Spleen (tissue), 11 donors: ENCODE results near the gene VAV2. TPM values are rescaled to one million over a fixed set of nuclear protein-coding genes. Genes with fewer than 3 reads are reported as not detected.

Source experiments
- DNase-seq: peaks from one replicate; pipeline ENCODE4 v3.0.0-alpha.2; 2020
- H3K27ac ChIP-seq, 8 donors: fragments of 200-600 bp; sonication (generic) in 7 of 8; 1 replicate in 4 of 8; 2 replicates in 4 of 8; pipeline versions ENCODE4 v1.5.0 to v1.8.0; 2016 to 2021; ENCODE audit warnings: inconsistent platforms in 4 of 8, mild to moderate bottlenecking in 4 of 8, moderate library complexity in 1 of 8
- H3K27me3 ChIP-seq, 7 donors: fragments of 200-600 bp; sonication (generic) in 6 of 7; replicated peaks in 1 of 7; 1 replicate in 4 of 7; 2 replicates in 3 of 7; pipeline versions ENCODE4 v1.5.0 to v1.8.0; 2016 to 2021; ENCODE audit warnings: inconsistent platforms in 3 of 7, mild to moderate bottlenecking in 1 of 7
- H3K36me3 ChIP-seq, 6 donors: fragments of 200-600 bp; sonication (generic) in 5 of 6; 1 replicate in 4 of 6; 2 replicates in 2 of 6; pipeline versions ENCODE4 v1.5.0 to v1.8.0; 2016 to 2021; ENCODE audit warnings: inconsistent platforms in 2 of 6
- H3K4me1 ChIP-seq, 6 donors: fragments of 200-600 bp; sonication (generic) in 5 of 6; 1 replicate in 3 of 6; 2 replicates in 3 of 6; pipeline versions ENCODE4 v1.5.0 to v1.8.0; 2016 to 2021; ENCODE audit warnings: inconsistent platforms in 3 of 6
- H3K4me3 ChIP-seq, 8 donors: fragments of 200-600 bp; sonication (generic) in 7 of 8; 1 replicate in 4 of 8; 2 replicates in 4 of 8; pipeline versions ENCODE4 v1.5.0 to v1.8.0; 2016 to 2021; ENCODE audit warnings: inconsistent platforms in 4 of 8, mild to moderate bottlenecking in 4 of 8, moderate library complexity in 2 of 8
- H3K9me3 ChIP-seq, 8 donors: fragments of 200-600 bp; sonication (generic) in 7 of 8; 1 replicate in 4 of 8; 2 replicates in 4 of 8; pipeline versions ENCODE4 v1.5.0 to v1.8.0; 2016 to 2021; ENCODE audit warnings: inconsistent platforms in 4 of 8
- POLR2A ChIP-seq, 3 donors: fragments of 450-650 bp; IDR thresholded peaks; one replicate each; pipeline ENCODE4 v1.5.1; 2017; ENCODE audit warnings: antibody characterized with exemption in 3 of 3, mild to moderate bottlenecking in 1 of 3
- POLR2AphosphoS5 ChIP-seq, 3 donors: sonication (generic); formaldehyde crosslinking; IDR thresholded peaks; one replicate each; pipeline ENCODE4 v1.5.1; 2017; ENCODE audit warnings: antibody characterized with exemption in 3 of 3
- WGBS, 5 donors: extraction: QIAGEN DNeasy Blood & Tissue Kit in 3 of 5; methylation state at CpG; one replicate each; pipeline versions ENCODE4 v1.1.5 to v1.1.7; 2013 to 2018; 5-methylcytosine and 5-hydroxymethylcytosine counted together
- intact Hi-C: fragments of 100-400 bp; cut with DNase I; formaldehyde crosslinking; loops from one replicate; pipeline ENCODE4 v1.15.0; 2023; ENCODE audit warnings: low total_unique reads
- polyA plus RNA-seq, 3 donors: library from polyadenylated mRNA; stranded (reverse); fragments of 200-250 nt; gene quantifications; one replicate each; pipeline ENCODE4 v1.2.1, GENCODE V29; 2013
- total RNA-seq, 7 donors: library from RNA; depleted of rRNA in 3 of 7; stranded (reverse); fragments of >200 nt in 3 of 7; fragmentation: NEBNext Ultra II Directional in 4 of 7; extraction: Animal tissue kit (Norgen Biotek cat#: 25700) in 4 of 7; gene quantifications; one replicate each; pipeline versions ENCODE4 v1.1.0 to v1.2.1, GENCODE V29; 2016 to 2021
- TF ChIP-seq, protein P1 (sequence below), 11 experiments: fragments of 200-600 bp in 7 of 11; fragments of 450-650 bp in 4 of 11; sonication (generic) in 4 of 11; IDR thresholded peaks in 8 of 11; conservative IDR thresholded peaks in 3 of 11; 1 replicate in 7 of 11; 2 replicates in 4 of 11; pipeline versions ENCODE4 v1.4.0 to v1.8.0; 2016 to 2021; ENCODE audit warnings: antibody characterized with exemption in 11 of 11, inconsistent platforms in 4 of 11, mild to moderate bottlenecking in 1 of 11
- donor health status: healthy with polysubstance abuse.
- donor health status: DM: no; HTN: no; CAD: no; lungs with moderate emphysema.
- donor health status: DM: no; HTN: no; CAD: no.
- donor health status: Bipolar disorder and iron deficiency.
- donor health status: healthy.
- donor health status: DM: no; HTN: no; CAD: no.
- donor health status: DM: yes; HTN: yes; CAD: no.

Gene VAV2
- total and polyA plus RNA-seq, 10 donors: 14.2 to 39.2 (median 23.3) TPM

DNA sequence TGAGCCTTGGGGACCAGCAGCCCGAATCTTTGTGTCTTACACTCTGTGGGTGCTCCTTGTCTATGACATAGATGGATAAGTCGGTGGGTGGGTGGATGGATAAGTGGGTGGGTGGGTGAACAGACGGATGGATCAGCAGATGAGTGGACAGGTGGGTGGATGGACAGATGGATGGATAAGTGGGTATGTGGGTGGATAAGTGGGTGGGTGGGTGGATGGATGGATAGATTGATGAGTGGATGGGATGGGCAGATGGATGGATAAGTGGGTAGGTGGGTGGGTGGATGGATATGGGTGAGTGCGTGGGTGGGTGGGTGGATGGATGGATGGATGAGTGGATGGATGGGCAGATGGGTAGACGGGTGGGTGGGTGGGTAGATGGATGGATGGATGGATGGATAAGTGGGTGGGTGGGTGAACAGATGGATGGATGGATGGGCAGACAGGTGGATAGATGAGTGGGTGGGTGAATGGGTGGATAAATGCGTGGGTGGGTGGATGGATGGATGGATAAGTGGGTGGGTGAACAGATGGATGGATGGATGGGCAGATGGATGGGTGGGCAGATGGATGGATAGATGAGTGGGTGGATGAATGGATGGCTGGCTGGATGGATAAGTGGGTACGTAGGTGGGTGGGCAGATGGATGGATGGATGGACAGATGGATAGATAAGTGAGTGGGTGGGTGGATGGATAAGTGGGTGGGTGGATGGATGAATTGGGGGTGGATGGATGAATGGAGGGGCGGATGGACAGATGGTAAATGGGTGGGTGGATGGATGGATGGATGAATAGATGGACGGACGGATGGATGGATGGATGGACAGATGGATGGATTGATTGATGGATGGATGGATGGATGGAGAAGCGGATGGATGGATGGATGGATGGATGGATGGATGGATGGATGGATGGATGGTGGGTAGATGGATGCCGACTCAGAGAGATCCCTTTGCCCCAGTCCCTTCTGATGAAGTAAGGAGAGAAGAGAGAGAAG, 121.2 kb downstream of the VAV2 start:
- 89 to 96% (median 93%) methylated on average over 12 of the region's 12 CpGs for WGBS, 5 donors
- no peak for DNase-seq
- Histone ChIP-seq H3K9me3 (peaks cover 0 to 2% (median under 1%) of the 10 kb centered on the region in 8 donors), H3K27me3 (no peaks in the 10 kb centered on the region), H3K36me3 (no peaks in the 10 kb centered on the region), H3K4me3 (no peak overlapping the region), H3K27ac (no peak overlapping the region), H3K4me1 (peaks cover 0 to 41% (median 22%) of the 10 kb centered on the region in 6 donors)
- TF ChIP-seq POLR2AphosphoS5 (IDR thresholded peaks at IDR 0.05) (no peak), POLR2A (IDR thresholded peaks at IDR 0.05) (no peak)
- TF ChIP-seq, protein P1, sequence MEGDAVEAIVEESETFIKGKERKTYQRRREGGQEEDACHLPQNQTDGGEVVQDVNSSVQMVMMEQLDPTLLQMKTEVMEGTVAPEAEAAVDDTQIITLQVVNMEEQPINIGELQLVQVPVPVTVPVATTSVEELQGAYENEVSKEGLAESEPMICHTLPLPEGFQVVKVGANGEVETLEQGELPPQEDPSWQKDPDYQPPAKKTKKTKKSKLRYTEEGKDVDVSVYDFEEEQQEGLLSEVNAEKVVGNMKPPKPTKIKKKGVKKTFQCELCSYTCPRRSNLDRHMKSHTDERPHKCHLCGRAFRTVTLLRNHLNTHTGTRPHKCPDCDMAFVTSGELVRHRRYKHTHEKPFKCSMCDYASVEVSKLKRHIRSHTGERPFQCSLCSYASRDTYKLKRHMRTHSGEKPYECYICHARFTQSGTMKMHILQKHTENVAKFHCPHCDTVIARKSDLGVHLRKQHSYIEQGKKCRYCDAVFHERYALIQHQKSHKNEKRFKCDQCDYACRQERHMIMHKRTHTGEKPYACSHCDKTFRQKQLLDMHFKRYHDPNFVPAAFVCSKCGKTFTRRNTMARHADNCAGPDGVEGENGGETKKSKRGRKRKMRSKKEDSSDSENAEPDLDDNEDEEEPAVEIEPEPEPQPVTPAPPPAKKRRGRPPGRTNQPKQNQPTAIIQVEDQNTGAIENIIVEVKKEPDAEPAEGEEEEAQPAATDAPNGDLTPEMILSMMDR (IDR thresholded peaks at IDR 0.05 in 8 of 11, conservative IDR thresholded peaks at IDR 0.05 in 3 of 11): no peak
- intact Hi-C loops: no loop called here

DNA sequence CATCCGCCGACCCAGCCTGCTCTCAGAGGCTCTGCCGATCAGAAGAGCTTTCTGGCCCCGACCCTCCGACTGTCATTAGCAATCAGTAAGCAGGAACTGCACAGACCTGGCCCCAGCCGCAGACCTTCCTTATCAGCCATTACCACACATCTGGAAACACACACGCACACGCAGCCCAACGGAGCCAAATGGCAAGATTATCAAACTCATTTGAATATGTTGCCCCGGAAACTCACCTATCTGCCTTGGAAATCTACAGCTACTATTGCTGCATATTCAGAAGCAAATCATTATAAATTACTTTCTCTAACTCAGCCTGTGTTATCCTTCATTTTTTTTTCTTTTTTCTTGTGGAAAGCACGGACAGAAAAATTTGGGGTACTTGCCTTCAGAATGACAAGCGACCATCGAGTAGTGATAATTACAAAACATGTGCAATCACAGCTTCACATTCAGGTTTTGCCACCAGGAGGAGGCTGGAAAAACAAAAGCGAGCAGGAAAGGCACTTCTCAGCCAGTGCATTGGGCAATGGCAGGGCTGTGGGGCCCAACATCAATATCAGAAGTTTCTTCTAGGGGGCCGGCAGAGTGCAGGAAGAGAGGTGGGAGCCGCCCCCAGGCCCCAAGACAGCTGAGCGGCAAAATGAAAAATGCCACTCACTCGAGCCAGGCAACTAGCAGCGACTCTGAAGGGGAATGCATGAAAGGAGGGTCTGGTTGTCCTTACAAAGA, 122.3 kb downstream of the VAV2 start:
- Histone ChIP-seq H3K36me3 (no peaks in the 10 kb centered on the region), H3K4me3 (no peak overlapping the region), H3K27me3 (no peaks in the 10 kb centered on the region), H3K9me3 (peaks cover 0 to 12% (median 11%) of the 10 kb centered on the region in 8 donors), H3K27ac (no peak overlapping the region), H3K4me1 (peaks cover 0 to 40% (median 22%) of the 10 kb centered on the region in 6 donors)
- no peak for DNase-seq
- WGBS, 5 donors: 16 to 47% (median 26%) methylated on average over 19 of the region's 19 CpGs
- intact Hi-C loops: no loop called here
- TF ChIP-seq POLR2A (IDR thresholded peaks at IDR 0.05) (no peak), POLR2AphosphoS5 (IDR thresholded peaks at IDR 0.05) (no peak)
- TF ChIP-seq, protein P1 (IDR thresholded peaks at IDR 0.05 in 8 of 11, conservative IDR thresholded peaks at IDR 0.05 in 3 of 11): no peak

DNA sequence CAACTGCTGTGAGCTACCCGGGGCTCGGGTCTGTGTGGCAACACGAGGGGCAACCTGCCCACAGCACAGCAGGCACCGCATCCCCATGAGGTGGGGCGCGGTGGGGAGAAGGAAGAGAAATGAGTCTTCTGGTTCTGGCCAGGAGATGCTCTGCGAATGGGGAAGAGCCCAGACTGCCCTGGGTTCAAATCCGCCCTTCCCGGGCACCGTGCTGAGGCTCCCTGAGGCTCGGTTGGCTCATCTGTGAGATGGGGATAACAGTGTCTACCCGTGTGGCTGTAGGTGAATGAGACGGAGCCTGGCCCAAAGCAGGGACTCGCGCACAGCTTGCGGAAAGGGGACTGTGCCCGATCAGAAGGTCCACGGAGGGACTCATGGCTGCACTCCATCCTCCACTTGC, 123.9 kb downstream of the VAV2 start:
- TF ChIP-seq POLR2AphosphoS5 (IDR thresholded peaks at IDR 0.05) (no peak), POLR2A (IDR thresholded peaks at IDR 0.05) (no peak)
- TF ChIP-seq, protein P1 (IDR thresholded peaks at IDR 0.05 in 8 of 11, conservative IDR thresholded peaks at IDR 0.05 in 3 of 11): no peak
- intact Hi-C loops: no loop called here

More for the DNA sequence above, 123.9 kb downstream of the VAV2 start:
- H3K27ac ChIP-seq: no peak overlapping the region
- peaks cover 0 to 35% (median 19%) of the 10 kb centered on the region in 6 donors for H3K4me1 ChIP-seq
- DNase-seq: no peak
- peaks cover 0 to 15% (median 13%) of the 10 kb centered on the region in 8 donors for H3K9me3 ChIP-seq
- H3K4me3 ChIP-seq: no peak overlapping the region
- WGBS, 5 donors: 86 to 99% (median 95%) methylated on average over 11 to 18 of the region's 18 CpGs
- no peaks in the 10 kb centered on the region for H3K36me3 ChIP-seq
- no peaks in the 10 kb centered on the region for H3K27me3 ChIP-seq
